HepG2 (cell line): ENCODE results near the gene MACROD2.

ENCODE experiments used
- ETV5 ChIP-seq: IDR thresholded peaks from 2 replicates; pipeline ENCODE4 v1.6.1; 2018; ENCODE audit warnings: missing biosample characterization, missing genetic modification reagents, inconsistent platforms, borderline replicate concordance
- EZH2 ChIP-seq: conservative IDR thresholded peaks from 2 replicates; pipeline ENCODE4 v1.6.1; 2012; ENCODE audit warnings: mild to moderate bottlenecking, low read depth, low read length, moderate library complexity
- GABPA ChIP-seq, 2 experiments: IDR thresholded peaks; 2 replicates each; pipeline ENCODE4 v1.6.1; 2011 to 2016; ENCODE audit warnings: low read depth in 2 of 2, low read length in 1 of 2, missing biosample characterization in 1 of 2, missing genetic modification characterization in 1 of 2
- IRF9 ChIP-seq: sonication (generic); formaldehyde crosslinking; IDR thresholded peaks from 2 replicates; pipeline ENCODE4 v1.8.0; 2022; ENCODE audit warnings: missing genetic modification reagents, mild to moderate bottlenecking, borderline replicate concordance
- MAX ChIP-seq: IDR thresholded peaks from 2 replicates; pipeline ENCODE4 v1.6.1; 2012; ENCODE audit warnings: inconsistent platforms
- POLR2G ChIP-seq: fragments of 200-400 bp; formaldehyde crosslinking; IDR thresholded peaks from 2 replicates; pipeline ENCODE4 v1.6.1; 2018; ENCODE audit warnings: mild to moderate bottlenecking, low read depth, low read length, moderate library complexity
- RAD21 ChIP-seq: fragments of 450-650 bp; formaldehyde crosslinking; IDR thresholded peaks from 2 replicates; pipeline ENCODE4 v1.5.0; 2020; ENCODE audit warnings: mild to moderate bottlenecking
- SMC3 ChIP-seq: IDR thresholded peaks from 2 replicates; pipeline ENCODE4 v1.6.1; 2011; ENCODE audit warnings: low read length, improper control_type of control experiment
- SOX6 ChIP-seq, 2 experiments: fragments of 450-650 bp in 1 of 2; sonication (generic) in 1 of 2; formaldehyde crosslinking in 1 of 2; IDR thresholded peaks; 2 replicates each; pipeline versions ENCODE4 v1.4.0 to v1.6.1; 2017 to 2020; ENCODE audit warnings: antibody characterized with exemption in 1 of 2, mild to moderate bottlenecking in 1 of 2, missing genetic modification reagents in 1 of 2
- TERF1 ChIP-seq: sonication (generic); formaldehyde crosslinking; IDR thresholded peaks from 2 replicates; pipeline ENCODE4 v1.8.0; 2022; ENCODE audit warnings: mild to moderate bottlenecking, missing genetic modification reagents, moderate library complexity
- YY1 ChIP-seq: IDR thresholded peaks from 2 replicates; pipeline ENCODE4 v1.6.1; 2011; ENCODE audit warnings: low read length, low read depth, moderate library complexity, mild to moderate bottlenecking; ENCODE audit not compliant: insufficient read depth, insufficient replicate concordance
- ZBTB39 ChIP-seq: sonication (generic); formaldehyde crosslinking; IDR thresholded peaks from 2 replicates; pipeline ENCODE4 v1.5.0; 2020; ENCODE audit warnings: missing genetic modification reagents
- ZNF232 ChIP-seq: sonication (generic); formaldehyde crosslinking; IDR thresholded peaks from 2 replicates; pipeline ENCODE4 v1.4.0; 2020; ENCODE audit warnings: missing genetic modification reagents, borderline replicate concordance
- ZNF331 ChIP-seq: sonication (generic); formaldehyde crosslinking; IDR thresholded peaks from 2 replicates; pipeline ENCODE4 v1.4.0; 2020; ENCODE audit warnings: missing genetic modification reagents

- TF ChIP-seq TERF1 (CRISPR knock-in tag) (no peak), POLR2G (no peak), IRF9 (CRISPR knock-in tag) (no peak), EZH2 (no peak), MAX (no peak), ZNF331 (no peak), ZNF232 (CRISPR knock-in tag) (no peak), ZBTB39 (no peak), SMC3 (no peak), GABPA (IDR thresholded peaks at IDR 0.05; ENCODE audit: low read depth, low read length) (no peak), GABPA (CRISPR knock-in tag; IDR thresholded peaks at IDR 0.05; ENCODE audit: low read depth) (no peak), YY1 (no peak), ETV5 (CRISPR knock-in tag) (no peak), RAD21 (CRISPR knock-in tag) (no peak), SOX6 (IDR thresholded peaks at IDR 0.05) (no peak), SOX6 (CRISPR knock-in tag; IDR thresholded peaks at IDR 0.05) (no peak)
Observed at GRCh38 chr20:14706555-14706954, 711.2 kb downstream of the MACROD2 start.
